Posterior vena cava (tissue), 2 donors: ENCODE data around the gene PTPRG. TPM values are rescaled to one million over a fixed set of nuclear protein-coding genes. Genes with fewer than 3 reads are reported as not detected.
A peak's percentile ranks its signal among the peaks of the same experiment; 100 is the strongest.

Source experiments
- DNase-seq: peaks from one replicate; pipeline ENCODE4 v3.0.0-alpha.2; 2020; ENCODE audit warnings: low spot score
- intact Hi-C, 2 donors: fragments of 100-400 bp; cut with DNase I; formaldehyde crosslinking; loops; one replicate each; pipeline versions ENCODE4 v1.14.1 to v1.14.2; 2022 to 2023
- total RNA-seq, 2 donors: library from RNA; stranded (reverse); fragmentation: NEBNext Ultra II Directional; extraction: Animal tissue kit (Norgen Biotek cat#: 25700); gene quantifications; one replicate each; pipeline ENCODE4 v1.2.1, GENCODE V29; 2021
- donor health status: DM: yes; HTN: yes; CAD: no.
- donor health status: DM: yes; HTN: yes; CAD: no.

PTPRG gene
- total RNA-seq, 2 donors from 2014 or later, result 80.4 to 98.0 TPM

DNA sequence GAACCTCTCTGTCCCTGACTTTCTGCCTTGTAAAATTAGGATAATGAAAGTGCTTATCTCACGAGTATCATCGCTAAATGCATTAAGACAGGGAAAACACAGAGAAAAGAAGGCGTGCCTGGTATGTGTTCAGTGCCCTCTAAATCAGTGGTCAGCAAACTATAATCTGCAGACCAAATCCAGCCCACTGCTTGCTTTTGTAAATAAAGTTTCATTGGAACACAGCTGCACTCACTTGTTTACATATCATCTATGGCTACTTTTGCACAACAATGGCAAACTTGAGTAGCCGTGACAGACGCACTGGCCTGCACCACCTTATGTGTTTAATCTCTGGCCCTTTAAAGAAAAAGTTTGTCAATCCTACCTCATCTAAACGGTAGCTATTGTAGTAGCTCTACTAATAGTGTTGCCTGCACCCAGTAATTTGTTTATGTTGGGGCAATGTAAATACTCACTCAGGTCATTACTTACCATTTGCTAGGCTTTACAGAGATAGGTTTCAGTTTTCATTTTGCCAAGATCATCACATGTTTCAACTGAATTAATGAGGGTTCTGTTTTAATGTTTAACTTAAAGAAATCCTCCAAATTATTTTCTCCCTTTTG is 582.6 kb downstream of the PTPRG start:
- no peak for DNase-seq
- intact Hi-C loops, result no loop called here

DNA sequence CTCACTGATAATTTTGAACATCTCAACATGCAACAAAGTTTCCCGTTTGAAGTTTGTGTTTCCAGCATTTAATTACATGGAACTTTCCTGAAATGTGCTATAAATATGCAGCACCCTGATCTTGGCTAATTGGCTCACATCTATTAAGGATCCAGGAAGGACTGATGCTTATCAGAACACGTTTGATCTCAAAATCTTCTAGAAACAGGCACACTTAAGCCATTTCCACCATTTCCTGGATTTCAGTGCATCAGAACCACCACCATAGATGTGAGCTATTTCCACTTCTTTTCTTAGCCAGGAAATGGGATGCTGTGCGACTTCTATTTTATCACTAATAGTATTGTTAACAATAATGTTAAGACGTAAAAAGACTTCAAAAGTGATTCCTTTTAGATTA is 583.1 kb downstream of the PTPRG start:
- intact Hi-C loops, result no loop called here
- no peak for DNase-seq

DNA sequence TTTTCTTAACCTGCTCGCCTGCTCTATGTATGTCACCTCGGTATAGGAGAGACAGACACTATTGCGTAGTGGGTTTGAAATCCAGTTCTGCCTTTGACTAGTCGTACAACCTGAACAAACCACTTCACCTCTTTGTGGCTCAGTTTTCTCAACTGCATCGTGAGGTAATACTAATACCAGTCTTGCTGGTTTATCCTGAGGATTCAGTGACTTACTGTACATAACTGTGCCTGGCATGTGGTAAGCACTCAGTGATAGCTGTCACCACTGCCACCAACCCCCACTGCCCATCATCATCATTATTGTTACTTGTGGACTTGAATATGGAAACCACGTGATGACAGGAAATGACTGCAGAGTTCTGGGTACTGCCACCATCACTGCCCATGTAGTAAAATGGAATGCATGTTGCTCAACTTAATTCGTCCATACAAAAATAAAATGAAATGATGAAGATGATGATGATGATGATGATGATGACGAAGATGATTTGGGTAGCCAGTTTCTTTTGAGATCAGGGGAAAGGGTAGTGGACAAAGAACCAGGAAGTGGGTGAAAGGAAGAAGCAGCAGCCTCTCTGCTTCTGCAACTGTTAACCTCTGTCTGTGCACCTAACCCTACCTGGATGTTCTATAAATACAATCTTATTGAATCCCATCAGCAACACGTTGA is 583.9 kb downstream of the PTPRG start:
- DNase-seq, result no peak
- intact Hi-C loops, result no loop called here

DNA sequence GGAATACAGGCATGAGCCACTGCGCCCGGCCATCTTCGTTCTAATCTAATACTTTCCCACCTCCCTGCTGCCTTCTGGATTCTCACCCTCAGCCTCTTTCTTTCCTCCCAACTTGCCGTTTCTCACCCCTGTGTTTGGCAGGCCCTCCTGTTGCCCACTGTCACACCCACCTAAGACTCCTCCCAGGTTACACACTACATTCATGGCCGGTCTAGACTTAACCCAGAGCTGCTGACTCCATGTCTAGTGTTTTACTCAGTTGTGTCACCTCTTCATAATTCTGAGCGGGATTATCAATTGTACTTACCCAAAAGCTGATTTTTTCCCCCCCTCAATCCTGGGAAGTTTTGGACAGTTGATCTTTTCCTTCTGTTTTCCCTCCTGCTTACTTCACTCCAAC is 588.2 kb downstream of the PTPRG start:
- DNase-seq, result no peak
- intact Hi-C loops, result no loop called here

DNA sequence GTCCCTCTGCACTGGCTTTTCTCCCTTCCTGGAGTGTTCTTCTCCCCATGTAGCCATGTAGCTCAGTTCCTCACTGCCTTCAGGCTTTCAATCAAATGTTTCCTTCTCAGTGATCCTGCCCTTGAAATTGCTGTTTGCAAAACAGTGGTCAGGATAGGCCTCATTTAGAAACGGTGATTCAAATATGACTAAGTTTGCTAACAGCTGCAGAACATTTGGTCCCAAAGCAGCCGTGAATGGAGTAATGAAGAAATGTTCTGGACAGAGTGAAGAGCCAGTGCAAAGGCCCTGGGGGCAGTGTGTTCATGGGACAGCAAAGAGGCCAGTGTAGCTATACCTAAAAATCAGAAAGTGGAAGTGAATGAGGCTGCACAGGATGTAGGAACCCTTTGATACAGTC is 588.6 kb downstream of the PTPRG start:
- intact Hi-C loops, result no loop called here
- DNase-seq, result no peak

DNA sequence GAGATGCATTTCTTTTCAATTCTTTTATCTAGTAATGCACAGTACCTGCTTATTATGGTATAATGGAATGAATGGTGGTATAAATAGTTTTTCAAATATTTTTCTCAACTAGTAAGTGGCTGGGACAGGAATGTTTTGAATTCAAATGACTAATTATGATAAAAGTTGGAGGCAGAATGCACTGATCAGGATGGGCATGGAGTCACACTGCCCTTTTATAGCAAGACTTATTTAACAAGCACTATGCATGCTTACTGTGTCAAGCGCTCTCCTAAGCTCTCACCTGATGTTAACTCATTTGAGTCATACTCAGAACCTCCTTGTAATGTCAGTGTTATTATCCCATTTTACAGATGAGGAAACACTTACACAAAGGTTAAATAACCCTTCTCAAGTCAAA is 590.2 kb downstream of the PTPRG start:
- intact Hi-C loops, result no loop called here
- DNase-seq, result no peak

DNA sequence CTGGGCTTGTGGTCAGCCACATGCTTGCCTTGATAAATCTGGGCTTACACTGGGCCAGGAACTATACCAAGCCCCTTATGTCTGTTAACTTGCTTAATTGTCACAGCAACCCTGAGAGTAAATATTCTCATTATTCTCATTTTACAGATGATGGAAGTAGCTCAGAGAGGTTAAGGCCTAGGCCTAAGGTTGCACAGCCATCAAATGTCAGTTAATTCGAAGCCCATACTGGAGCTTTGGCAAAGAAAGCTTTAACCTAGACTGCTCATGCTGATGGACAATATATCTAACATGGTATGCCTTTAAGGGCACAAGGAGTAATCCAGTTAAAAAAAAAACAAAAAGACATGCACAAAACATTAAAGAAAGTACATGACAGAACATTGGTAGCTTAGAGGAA is 591.9 kb downstream of the PTPRG start:
- no peak for DNase-seq
- intact Hi-C loops, result no loop called here

DNA sequence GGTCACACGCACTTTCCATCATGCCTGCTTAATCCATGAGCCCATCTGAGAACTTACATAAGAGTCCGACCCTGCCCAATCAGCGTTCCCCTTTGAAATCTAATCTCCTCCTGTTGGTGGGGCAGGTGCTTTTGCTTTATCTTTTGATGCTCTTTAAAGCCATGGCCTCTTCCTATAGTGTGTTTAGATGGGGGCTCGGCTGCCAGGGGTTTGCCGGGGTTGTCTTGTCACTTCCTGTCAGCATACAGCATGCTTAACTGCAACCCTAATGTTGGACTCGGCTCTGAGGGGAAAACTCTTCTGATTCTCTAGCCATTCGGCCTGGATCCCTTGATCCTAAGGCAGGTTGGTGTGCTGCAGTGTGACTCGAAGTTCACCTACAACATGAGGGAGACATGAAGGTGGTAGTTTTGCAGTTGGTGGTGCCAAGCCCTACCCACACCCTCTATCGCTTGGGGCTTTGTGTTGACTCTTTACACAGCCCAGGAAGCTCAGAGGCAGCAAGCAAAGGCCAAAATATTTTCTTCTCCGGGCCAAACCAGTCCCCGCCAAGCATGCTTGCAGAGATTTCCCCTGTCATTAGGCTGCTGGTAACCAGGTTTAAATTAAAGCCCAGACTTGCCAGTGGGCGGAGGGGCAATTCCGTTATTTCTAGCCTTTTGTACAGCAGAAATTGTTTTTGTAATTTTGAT is 593.2 kb downstream of the PTPRG start:
- intact Hi-C loops, result no loop called here
- DNase-seq, result peak; percentile 68

DNA sequence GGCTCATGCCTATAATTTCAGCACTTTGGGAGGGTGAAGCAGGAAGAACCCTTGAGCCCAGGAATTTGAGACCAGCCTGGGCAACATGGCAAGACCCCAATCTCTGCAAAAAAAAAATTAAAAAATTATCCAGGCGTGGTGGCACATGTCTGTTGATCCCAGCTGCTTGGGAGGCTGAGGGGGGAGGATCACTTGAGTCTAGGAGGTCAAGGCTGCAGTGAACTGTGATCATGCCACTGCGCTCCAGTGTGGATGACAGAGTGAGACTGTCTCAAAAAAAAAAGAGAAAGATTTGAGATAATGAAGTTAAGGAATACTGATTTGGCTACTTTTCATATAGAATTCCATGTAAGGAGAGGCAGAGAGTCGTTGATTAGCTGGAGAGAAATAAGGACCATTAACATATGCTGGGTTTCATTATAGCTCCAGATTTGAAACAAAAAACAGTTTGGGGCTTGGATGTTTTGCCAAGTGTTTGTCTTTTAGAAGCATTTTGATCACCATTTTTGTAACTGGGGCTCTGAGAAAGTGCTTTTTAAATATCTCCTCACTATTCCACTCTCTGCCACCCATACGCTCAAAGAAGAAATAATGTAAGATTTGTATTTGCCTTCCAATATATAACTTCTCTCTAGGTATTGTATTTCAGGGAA is 597.8 kb downstream of the PTPRG start:
- intact Hi-C loops, result no loop called here
- DNase-seq, result no peak

DNA sequence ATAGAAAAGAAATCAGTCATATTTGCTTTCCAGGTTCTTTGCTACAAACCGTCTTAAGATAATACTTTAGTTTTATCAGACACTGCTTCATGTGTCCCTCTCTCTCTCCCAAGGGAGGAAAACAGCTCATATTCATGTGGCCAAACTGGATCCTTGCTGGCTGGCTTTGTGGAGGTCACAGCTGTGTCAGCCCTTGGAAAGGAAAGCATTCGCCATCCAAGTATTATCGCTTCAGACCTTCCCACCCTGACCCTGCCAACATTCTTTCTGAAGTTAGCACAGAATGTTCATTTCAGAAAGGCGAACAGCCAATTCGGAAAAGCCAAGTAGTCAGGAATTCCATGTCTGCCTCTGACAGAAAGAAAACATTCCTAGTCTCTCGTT is 598.3 kb downstream of the PTPRG start:
- intact Hi-C loops, result no loop called here
- peak; percentile 91 for DNase-seq

DNA sequence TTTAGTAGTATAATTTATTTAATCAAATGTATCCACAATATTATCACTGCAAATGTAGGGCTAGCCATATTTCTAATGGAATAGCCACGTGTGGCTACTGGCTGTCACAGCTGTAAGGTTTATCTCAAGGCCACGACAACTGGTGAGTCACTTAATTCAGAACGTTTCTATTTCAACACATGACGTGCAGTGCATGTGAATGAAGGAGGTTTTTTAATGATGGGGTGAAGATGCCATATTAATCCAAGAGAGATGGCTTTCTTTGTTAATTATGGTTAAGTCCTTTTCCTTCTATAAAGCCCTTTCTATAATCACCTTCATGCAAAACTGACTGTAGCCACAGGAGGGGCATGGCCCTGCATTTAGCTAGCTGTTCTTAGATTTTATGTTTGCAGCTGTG is 600.0 kb downstream of the PTPRG start:
- intact Hi-C loops, result no loop called here
- DNase-seq, result no peak

DNA sequence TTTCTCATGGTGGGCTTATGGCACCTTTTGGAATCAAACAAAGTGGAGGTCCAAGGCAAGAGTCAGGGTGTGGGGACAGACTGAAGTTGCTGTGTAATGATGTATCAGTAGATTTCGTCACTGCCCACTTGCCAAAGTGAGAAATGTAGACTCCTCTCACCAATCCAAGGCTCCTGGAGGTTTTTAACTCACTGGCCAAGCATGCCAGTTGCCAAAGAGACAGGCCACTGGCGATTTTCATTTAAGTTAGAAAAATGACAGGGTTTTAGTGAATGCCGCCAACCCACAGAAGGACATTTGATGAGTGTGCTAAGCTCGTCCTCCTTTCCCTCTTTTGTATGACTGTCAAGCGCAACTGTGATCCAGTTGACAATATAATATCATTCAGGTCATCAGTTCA is 602.8 kb downstream of the PTPRG start:
- no peak for DNase-seq
- intact Hi-C loops, result no loop called here

DNA sequence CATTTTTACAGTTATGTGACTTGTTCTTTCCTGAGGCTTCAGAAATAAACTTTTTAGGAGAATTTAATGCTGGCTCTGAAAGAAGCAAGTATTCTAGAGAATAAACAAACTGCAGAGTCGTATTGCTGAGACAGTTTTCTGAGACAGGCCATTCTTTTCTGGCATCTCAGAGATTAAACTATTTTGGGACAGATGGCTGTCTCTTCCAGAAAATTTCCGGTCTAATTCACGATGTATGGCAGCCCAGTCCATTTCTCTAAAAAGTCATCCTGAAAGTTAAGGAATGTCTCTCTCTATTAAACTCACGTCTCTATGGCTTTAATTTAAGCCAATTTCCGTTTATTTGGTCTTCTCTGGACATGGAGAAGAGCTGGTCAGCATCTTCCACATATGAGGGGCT is 603.4 kb downstream of the PTPRG start:
- DNase-seq, result no peak
- intact Hi-C loops, result no loop called here

DNA sequence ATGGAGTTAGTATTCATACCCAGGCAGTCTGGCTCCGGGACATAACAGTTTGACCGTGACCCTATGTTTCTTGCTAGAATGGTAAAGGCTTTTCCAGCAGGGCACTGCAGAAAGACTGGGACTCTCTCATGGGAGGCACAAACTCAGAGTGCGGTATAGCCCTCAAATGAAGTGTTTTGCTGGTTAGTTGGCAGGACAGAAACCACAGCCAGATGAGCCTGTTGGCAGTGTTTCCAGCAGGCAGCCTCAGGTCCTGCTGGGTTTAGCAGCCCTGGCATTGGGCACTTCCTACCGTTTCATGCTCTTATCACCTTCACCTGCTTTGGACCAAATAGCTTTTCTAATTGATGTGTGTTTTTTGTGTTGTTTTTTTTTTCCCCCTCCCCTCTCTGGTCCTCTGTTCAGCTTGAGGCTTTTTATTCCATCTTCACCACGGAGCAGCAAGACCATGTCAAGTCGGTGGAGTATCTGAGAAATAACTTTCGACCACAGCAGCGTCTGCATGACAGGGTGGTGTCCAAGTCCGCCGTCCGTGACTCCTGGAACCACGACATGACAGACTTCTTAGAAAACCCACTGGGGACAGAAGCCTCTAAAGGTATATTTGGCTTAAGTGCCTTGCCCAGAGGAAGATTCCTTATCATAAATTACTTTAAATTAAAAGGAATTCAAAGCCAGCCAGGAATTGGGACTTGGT is 606.3 kb downstream of the PTPRG start:
- DNase-seq, result no peak
- intact Hi-C loops, result no loop called here

DNA sequence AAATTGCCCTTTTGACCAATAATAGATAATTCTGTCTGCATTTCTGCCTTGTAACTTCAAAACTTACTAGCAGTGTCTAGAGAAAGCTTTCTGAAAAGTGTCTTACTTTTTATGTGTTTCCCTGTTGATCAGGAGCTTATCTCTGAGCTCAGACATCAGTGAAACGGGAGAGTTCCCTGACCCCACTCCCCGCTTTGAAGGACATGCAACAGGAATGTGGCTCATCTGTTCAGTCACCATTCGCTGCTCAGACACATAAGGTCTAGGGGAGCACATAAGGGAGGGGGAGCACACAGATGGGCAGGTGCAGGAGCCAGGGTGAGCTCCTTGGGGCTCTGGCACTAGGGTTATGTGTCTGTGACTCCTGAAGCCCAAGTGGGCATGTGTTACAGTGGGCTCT is 607.0 kb downstream of the PTPRG start:
- intact Hi-C loops, result no loop called here
- no peak for DNase-seq

DNA sequence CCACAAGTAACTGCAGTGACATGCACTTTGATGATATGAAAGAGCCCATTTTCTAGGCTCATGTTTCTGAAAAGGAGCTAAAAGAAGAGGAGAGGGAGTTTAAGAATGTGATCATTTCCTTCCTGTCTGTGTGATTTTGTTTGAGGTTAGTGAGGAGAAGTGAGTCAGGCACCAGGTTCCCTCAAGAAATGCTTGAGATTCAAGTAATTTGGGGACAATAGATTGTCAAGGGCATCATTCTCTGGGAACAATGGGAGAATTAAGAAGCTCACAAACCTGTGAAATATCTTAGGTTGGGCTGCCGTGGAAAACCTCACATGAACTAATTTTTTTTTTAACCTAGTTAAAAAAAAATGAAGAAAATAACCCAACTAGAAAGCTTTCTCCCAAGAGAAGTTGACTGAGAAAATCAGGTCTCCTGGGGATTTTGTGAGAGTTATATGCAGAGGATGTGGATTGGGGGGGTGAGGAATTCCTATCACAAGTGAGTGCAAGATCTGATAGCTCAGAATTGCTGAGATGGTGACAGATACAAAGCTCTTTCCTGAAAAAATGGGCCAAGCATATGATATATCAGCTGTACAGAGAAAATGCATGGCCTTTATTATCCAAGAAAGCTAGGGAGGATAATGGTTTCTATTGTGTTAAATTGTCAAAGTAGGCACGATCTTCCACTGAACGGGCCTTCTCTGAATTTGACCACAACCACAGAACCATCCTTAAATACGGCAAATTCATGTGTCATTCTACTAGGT is 608.7 kb downstream of the PTPRG start:
- intact Hi-C loops, result no loop called here
- DNase-seq, result no peak

DNA sequence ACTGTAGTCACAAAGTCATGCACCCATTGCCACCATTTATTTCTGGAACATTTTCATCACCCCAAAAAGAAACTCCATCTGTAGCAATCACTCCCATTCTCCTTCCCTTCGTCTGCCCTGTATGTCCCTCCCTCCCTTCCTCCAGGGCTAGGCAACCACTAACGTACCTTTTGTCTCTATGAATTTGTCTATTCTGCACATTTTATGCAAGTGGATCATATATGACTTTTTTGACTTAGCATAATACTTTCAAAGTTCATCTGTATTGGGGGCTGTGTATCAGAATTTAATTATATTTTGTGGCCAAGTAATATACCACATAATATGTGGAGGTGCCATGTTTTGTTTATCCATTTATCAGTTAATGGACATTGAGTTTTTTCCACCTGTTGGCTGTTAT is 610.4 kb downstream of the PTPRG start:
- intact Hi-C loops, result no loop called here
- no peak for DNase-seq

DNA sequence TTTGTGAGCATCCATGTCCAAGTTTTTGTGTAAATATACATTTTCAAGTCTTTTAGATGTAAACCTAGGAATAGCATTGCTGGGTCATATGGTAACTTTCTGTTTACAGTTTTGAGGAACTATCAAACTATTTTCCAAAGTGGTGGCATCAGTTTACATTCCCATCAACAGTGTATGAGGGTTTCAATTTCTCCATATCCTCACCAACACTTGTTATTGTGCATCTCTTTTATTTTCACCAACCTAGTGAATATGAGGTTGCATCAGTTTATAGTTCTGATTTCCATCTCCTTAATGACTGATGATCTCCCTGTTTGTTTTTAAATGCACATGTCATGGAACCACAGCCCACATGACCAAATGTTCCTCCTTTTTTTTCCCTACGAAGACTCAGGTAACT is 610.8 kb downstream of the PTPRG start:
- intact Hi-C loops, result no loop called here
- no peak for DNase-seq

DNA sequence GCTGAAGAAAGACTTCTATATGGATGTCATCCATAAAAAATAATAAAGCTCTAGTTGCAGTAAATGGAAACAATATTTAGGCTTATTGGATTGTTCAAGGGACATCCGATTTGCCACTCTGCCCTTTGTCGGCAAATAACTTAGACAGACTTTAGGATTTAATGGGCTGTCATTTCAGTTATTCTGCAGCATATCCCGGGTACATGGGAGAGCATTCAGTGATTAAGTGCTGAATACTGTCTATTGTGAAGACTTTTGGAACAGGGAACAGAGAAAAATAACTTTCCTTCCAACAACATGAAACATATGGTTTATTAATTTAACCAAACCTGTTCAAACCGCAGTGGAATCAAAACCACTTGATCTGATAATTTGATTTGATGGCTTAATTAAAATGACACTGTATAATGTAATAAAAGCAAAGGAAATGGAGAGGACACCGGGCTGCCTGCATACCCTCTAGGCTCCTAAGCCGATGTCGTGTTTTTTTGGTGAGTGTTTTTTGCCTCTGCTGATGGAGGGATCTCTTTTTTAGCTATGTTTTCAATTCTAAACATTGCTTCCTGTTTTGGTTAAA is 612.7 kb downstream of the PTPRG start:
- intact Hi-C loops, result no loop called here
- DNase-seq, result no peak
